HG02610 (cell line): ENCODE data around the gene LRRC17.
"Not testable (repeated sequence)": the region's sequence is repeated elsewhere in the genome, so short reads cannot be mapped to it uniquely, and the experiment has no call there.

ENCODE experiments used
- ATAC-seq: cut with Tn5 transposase; IDR thresholded peaks from one replicate; pipeline ENCODE4 v1.9.1; 2021; ENCODE audit warnings: mild to moderate bottlenecking, moderate library complexity; ENCODE audit not compliant: unreplicated experiment

The LRRC17 gene

GRCh38 chr7:102942181-102942866 is 29.5 kb downstream of the LRRC17 start:
- ATAC-seq: no peak

GRCh38 chr7:102942868-102943267 is 30.1 kb downstream of the LRRC17 start:
- ATAC-seq: no peak

DNA sequence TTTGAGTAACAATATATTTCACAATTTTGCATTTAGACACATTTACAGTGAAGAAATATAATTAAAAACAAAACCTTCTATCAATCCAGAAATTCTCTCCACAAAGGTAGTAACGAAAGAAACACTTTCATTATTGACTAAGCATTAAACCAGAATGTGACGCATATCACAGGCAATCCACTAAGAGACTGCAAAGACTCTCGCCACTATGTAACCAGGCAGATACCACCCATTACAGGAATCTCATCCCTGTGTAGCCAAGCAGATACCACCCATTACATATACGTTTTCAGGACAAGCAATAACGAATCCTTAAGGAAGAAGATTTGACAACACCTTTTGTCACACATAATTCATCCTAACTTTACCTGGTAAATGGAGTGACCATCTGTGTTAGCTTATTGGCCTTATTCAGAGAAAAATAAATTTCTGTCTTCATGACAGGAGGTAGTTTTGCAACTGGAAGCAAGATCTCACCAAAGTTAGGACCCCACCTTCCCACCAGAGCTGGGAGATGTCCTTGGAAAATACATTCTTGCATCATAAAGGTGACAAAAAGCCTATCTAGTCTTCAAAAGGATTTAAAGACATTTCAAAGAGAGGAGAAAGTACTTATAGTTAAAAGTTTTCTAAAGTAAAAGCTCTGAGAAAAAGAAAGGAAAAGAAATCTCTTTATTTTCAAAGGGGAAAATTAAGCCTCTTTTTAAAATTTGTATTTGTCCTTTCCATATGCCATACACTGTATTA is 30.8 kb downstream of the LRRC17 start:
- no peak for ATAC-seq

- no peak for ATAC-seq
These were observed 31.4 kb downstream of the LRRC17 start for GRCh38 chr7:102944241-102944640.

DNA sequence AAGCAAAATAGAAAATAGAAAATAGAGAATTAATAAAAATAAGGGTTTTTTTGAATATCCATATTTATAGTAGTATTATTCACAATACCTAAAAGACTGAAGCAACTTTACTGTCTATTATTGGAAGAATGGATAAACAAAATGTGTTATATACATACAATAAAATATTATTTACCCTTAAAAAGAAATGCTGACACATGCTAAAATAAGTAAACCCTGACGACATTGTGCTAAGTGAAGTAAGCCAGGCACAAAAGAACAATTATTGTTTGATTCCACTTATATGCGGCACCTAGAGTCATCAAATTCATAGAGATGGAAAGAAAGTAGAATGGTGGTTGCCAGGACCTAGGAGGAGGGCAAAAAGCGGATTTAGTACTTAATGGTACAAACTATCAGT is 39.0 kb downstream of the LRRC17 start:
- no peak for ATAC-seq

GRCh38 chr7:102953406-102953805 is 40.6 kb downstream of the LRRC17 start:
- ATAC-seq: no peak

DNA sequence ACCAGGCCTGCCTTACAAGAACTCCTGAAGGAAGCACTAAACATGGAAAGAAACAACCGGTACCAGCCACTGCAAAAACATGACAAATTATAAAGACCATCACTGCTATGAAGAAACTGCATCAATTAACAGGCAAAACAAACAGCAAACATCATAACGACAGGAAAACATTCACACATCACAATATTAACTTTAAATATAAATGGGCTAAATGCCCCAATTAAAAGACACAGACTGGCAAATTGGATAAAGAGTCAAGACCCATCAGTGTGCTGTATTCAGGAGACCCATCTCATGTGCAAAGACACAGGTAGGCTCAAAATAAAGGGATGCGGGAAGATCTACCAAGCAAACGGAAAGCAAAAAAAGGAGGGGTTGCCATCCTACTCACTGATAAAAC is 41.6 kb downstream of the LRRC17 start:
- not testable (repeated sequence) for ATAC-seq

DNA sequence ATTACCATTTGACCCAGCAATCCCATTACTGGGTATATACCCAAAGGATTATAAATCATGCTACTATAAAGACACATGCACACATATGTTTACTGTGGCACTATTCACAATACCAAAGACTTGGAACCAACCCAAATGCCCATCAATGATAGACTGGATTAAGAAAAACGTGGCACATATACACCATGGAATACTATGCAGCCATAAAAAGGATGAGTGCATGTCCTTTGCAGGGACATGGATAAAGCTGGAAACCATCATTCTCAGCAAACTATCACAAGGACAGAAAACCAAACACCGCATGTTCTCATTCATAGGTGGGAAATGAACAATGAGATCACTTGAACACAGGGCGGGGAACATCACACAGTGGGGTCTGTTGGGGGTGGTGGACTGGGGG is 45.2 kb downstream of the LRRC17 start:
- not testable (repeated sequence) for ATAC-seq

DNA sequence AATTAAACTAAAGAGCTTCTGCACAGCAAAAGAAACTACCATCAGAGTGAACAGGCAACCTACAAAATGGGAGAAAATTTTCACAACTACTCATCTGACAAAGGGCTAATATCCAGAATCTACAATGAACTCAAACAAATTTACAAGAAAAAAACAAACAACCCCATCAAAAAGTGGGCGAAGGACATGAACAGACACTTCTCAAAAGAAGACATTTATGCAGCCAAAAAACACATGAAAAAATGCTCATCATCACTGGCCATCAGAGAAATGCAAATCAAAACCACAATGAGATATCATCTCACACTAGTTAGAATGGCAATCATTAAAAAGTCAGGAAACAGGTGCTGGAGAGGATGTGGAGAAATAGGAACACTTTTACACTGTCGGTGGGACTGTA is 49.2 kb downstream of the LRRC17 start:
- ATAC-seq: not testable (repeated sequence)

DNA sequence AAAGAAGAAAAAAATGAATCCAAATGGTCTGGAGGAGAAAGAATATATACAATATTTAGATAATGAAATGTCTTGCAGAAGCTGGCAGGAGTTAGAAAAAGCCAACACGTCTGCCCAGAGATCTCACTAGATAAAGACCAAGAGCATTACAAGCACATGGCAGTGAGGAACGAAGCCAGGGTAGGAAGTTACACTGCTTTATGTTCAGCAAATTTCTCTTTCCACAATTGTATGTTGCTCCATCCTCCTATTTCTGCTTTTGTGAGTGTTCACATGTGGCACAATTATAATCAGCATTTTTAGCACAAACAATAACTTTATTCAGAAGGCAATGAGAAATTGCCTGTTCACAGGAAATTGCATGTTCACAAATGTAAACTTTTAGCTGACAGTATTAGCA is 53.7 kb downstream of the LRRC17 start:
- ATAC-seq: no peak

DNA sequence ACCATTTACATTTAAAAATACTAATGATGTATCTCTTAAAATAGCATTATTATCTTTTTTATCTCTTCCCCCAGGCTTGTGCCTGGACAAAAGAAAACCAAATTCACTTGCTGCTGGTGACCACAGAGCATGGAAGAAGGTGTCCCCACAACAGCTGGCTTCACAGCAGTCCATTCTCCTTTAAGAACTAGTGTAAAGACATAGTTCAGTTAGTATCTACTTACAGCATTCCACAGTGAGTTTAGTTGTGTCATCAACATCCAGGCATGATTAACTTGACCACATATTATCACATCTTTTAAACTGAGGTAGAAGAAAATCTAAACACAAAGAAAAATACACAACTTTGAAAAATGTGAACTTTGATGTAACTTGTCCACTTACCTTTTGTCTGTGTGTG is 55.0 kb downstream of the LRRC17 start:
- no peak for ATAC-seq

- ATAC-seq: no peak
These were observed 60.4 kb downstream of the LRRC17 start for GRCh38 chr7:102973096-102973802.

DNA sequence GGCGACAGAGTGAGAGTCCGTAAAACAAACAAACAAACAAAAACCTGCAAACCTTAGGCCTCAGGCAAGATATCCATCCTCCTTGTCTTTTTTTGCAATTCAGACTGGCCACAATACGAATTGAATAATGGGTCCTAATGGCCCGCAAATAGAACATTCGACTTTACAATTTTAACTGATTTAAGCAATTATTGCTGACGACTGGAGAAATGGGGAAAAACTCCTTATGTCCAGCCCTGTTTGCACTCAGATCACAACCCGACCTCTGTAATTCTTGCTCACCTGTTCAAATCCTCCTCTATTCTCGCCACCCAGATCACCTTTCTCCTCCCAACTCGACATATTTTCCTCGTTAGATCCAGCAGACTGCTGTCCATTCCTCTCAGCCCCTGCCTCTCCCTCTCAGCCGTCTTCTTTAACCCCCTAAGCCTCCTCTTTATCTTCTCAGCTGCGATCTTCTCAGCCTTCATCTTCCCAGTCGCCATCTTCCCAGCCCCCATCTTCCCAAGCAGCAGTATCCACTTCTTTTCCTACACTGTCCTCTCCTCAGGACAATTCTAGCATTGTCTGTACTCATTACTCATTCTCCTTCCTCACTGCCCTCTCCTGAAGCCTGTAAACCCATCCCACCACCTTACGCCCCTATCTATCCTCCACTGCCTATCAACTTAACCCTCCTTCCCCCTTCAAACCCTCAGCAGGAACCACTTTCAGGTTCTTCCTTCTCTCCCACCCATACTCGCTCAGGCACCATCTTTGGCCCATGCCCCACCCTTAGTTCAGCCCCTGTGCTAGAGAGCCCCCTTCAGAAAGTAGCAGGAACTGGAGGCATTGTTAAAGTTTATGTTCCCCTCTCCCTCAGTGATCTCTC is 61.8 kb downstream of the LRRC17 start:
- ATAC-seq: no peak

- ATAC-seq: no peak
These were observed 63.1 kb downstream of the LRRC17 start for GRCh38 chr7:102975854-102976253.

- ATAC-seq: no peak
These were observed 63.7 kb downstream of the LRRC17 start for GRCh38 chr7:102976493-102976892.

DNA sequence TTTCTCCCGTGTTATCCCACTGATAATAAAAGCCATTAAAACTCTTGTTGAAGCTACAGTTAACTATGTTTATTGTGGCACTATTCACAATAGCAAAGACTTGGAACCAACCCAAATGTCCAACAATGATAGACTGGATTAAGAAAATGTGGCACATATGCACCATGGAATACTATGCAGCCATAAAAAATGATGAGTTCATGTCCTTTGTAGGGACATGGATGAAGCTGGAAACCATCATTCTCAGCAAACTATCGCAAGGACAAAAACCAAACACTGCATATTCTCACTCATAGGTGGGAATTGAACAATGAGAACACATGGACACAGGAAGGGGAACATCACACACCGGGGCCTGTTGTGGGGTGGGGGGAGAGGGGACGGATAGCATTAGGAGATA is 64.8 kb downstream of the LRRC17 start:
- not testable (repeated sequence) for ATAC-seq

GRCh38 chr7:102978284-102978683 is 65.5 kb downstream of the LRRC17 start:
- no peak for ATAC-seq

GRCh38 chr7:102979670-102980069 is 66.9 kb downstream of the LRRC17 start:
- no peak for ATAC-seq

DNA sequence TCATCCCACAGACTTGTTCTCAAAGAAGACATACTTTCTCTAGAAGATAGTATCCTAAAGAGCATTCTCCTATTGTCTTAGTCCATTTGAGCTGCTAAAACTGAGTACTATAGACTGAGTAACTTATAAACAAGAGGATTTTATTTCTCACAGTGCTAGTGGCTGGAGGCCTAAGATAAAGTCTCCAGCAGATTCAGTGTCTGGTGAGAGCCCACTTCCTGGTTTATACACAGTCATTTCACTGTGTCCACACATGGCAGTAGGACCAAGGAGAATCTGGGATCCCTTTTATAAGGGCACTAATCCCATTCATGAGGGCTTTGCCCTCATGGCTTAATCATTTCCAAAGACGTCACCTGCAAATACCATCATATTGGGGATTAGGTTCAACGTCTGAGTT is 68.7 kb downstream of the LRRC17 start:
- ATAC-seq: no peak

DNA sequence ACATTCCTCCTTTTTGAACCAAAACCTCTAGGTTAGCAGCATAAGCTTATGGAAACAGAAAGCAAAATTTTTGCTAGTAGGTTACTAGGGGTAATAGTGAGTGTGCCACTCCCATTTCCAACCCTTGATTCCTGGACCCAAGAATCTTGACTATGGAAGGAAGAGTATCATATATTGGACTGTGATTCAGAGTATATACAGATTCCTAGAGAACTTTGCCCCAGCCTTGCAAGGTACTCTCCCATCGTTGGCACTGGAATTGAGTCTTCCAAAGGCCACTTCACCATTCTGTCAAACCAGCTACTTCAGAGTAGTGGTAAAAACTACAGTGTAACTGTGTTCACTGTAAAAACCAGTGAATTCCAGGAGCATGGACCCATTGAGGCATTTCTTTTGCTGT is 69.4 kb downstream of the LRRC17 start:
- no peak for ATAC-seq

- no peak for ATAC-seq
These were observed 70.8 kb downstream of the LRRC17 start for GRCh38 chr7:102983602-102984001.
